Right atrium auricular region (tissue), 2 donors: ENCODE measurements around the gene MED12L. TPM values are rescaled to one million over a fixed set of nuclear protein-coding genes. Genes with fewer than 3 reads are reported as not detected.

Source experiments
- DNase-seq: peaks from one replicate; pipeline ENCODE4 v3.0.0-alpha.2; 2019; ENCODE audit warnings: low spot score
- H3K27ac ChIP-seq, 2 donors: fragments of 200-600 bp; sonication (generic); 1 replicate in 1 of 2; 2 replicates in 1 of 2; pipeline ENCODE4 v1.5.1; 2016 to 2019
- H3K27me3 ChIP-seq, 2 donors: fragments of 200-600 bp; sonication (generic); one replicate each; pipeline versions ENCODE4 v1.5.1 to v1.6.0; 2017 to 2019
- H3K36me3 ChIP-seq: fragments of 200-600 bp; sonication (generic); one replicate; pipeline ENCODE4 v1.5.1; 2016
- H3K4me1 ChIP-seq, 2 donors: fragments of 200-600 bp; sonication (generic); one replicate each; pipeline versions ENCODE4 v1.5.1 to v1.6.0; 2017 to 2019
- H3K4me3 ChIP-seq, 2 donors: fragments of 200-600 bp; sonication (generic); 1 replicate in 1 of 2; 2 replicates in 1 of 2; pipeline ENCODE4 v1.5.1; 2017 to 2019; ENCODE audit warnings: mild to moderate bottlenecking in 1 of 2, moderate library complexity in 1 of 2
- H3K9me3 ChIP-seq, 2 donors: fragments of 200-600 bp; sonication (generic); one replicate each; pipeline ENCODE4 v1.5.1; 2019
- total RNA-seq, 2 donors: library from RNA; depleted of rRNA; stranded (reverse); fragments of >200 nt; gene quantifications; one replicate each; pipeline ENCODE4 v1.1.0, GENCODE V29; 2016
- TF ChIP-seq, protein P1 (sequence below), 2 donors: fragments of 200-600 bp; sonication (generic); IDR thresholded peaks; one replicate each; pipeline ENCODE4 v1.5.1; 2019; ENCODE audit warnings: antibody characterized with exemption in 2 of 2

MED12L gene
- total RNA-seq, 2 donors from 2014 or later = 0.07 to 0.35 TPM

DNA sequence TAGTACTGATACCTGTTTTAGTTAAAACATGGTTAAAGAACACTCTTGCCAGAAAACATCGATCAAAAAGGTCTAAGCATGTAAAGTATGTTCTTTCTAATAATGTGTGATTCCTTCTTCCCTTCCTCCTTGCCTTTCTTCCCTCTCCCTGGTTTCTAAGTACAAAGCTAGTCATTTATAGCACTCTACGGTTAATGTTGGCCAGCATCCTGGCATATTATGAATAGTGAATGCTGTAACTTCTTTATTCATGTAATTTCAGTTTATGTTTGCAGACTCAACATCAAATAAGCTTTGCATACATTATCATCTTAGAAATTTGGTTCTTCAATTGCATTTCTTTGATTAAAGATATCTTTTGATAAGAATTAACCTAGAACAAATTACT, 272.0 kb downstream of the MED12L start:
- Histone ChIP-seq H3K27ac (no peak overlapping the region), H3K4me3 (no peak overlapping the region), H3K9me3 (no peaks in the 10 kb centered on the region)

DNA sequence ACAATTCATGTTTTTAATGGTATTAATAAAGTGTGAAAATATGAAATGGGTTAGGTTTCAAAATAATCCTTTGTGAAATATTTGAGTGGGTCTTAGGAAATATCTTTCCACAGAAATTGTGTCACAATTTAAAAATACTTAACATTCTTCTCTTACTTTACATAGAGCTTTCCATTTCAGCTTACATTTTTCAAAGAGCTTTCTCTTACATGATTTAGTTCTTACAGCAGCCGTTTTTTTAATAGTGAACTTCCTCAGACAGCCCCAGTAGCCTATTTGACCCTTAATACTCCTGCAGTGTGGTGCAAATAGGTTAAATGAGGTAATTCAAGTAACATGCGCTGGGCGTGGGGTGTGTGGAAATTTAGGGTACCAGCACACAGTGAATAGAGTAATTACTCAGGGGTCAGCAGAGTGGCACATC, 277.3 kb downstream of the MED12L start:
- no peak overlapping the region for H3K27ac ChIP-seq
- no peak overlapping the region for H3K4me3 ChIP-seq
- no peak for DNase-seq
- H3K4me1 ChIP-seq = no peaks in the 10 kb centered on the region
- H3K27me3 ChIP-seq = no peaks in the 10 kb centered on the region
- H3K9me3 ChIP-seq = no peaks in the 10 kb centered on the region
- H3K36me3 ChIP-seq = no peaks in the 10 kb centered on the region
- TF ChIP-seq, protein P1, sequence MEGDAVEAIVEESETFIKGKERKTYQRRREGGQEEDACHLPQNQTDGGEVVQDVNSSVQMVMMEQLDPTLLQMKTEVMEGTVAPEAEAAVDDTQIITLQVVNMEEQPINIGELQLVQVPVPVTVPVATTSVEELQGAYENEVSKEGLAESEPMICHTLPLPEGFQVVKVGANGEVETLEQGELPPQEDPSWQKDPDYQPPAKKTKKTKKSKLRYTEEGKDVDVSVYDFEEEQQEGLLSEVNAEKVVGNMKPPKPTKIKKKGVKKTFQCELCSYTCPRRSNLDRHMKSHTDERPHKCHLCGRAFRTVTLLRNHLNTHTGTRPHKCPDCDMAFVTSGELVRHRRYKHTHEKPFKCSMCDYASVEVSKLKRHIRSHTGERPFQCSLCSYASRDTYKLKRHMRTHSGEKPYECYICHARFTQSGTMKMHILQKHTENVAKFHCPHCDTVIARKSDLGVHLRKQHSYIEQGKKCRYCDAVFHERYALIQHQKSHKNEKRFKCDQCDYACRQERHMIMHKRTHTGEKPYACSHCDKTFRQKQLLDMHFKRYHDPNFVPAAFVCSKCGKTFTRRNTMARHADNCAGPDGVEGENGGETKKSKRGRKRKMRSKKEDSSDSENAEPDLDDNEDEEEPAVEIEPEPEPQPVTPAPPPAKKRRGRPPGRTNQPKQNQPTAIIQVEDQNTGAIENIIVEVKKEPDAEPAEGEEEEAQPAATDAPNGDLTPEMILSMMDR (IDR thresholded peaks at IDR 0.05) = no peak

More for the DNA sequence above, 272.0 kb downstream of the MED12L start:
- H3K36me3 ChIP-seq = no peaks in the 10 kb centered on the region
- H3K4me1 ChIP-seq = no peaks in the 10 kb centered on the region
- no peaks in the 10 kb centered on the region for H3K27me3 ChIP-seq
- TF ChIP-seq, protein P1 (IDR thresholded peaks at IDR 0.05) = no peak
- DNase-seq = no peak

DNA sequence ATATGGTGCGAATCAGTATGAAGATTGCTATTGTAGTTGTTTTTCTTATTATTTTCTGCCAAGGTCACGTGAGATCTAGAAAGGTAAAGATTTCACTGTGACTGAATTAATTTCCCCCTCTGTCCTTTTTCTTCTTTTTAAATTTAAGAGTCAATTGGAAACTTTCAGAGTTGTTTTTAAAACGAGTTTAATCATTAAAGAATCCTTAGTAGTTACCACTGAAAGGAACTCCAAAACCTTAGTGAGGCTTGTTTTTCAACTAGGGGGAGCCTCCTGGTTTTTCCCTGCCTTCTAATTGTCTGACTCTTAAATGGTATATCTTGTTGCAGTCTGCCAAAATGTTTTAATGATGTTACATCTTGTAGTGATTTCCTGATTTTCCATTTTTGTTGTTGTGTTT, 281.5 kb downstream of the MED12L start:
- H3K27ac ChIP-seq = no peak overlapping the region
- H3K9me3 ChIP-seq = no peaks in the 10 kb centered on the region
- TF ChIP-seq, protein P1 (IDR thresholded peaks at IDR 0.05) = no peak
- no peaks in the 10 kb centered on the region for H3K4me1 ChIP-seq
- H3K36me3 ChIP-seq = no peaks in the 10 kb centered on the region
- no peaks in the 10 kb centered on the region for H3K27me3 ChIP-seq
- DNase-seq = no peak
- H3K4me3 ChIP-seq = no peak overlapping the region

DNA sequence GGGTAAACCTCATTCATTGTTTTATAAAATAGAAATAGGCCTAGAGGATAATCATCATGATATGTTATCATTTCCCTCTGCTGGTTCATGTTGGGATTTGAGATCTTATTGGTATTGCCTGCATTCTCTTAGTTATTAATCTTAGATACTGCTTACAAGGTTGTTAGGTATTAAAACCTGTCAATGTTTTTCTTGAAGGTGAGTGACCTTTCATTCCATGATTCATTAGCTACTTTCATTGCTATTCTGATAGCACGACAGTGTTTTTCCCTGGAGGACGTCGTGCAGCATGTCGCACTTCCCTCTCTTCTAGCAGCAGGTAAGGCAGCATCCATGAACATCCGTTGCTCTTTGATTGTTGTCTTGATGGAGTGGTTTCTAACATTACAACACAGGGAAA, 282.0 kb downstream of the MED12L start:
- H3K4me1 ChIP-seq = no peaks in the 10 kb centered on the region
- TF ChIP-seq, protein P1 (IDR thresholded peaks at IDR 0.05) = no peak
- H3K27ac ChIP-seq = no peak overlapping the region

DNA sequence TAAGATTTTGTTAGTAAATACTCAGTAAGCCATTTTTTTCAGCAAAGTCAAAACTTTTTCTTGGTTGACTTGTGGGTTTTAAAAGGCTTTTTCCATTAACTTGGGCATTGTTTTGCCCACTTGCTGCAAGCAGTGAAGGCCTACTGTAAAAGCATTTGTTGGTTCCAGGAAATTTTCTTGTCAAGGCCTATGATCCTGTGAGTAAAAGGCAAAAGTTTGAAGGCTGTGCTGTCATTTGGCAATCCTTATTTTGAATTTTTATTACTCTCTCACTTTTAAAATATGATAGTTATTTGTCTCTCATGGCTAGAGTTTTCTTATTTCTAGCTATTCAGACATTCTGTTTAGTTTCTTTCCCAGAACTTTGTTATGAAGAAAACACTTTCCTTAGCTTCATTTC, 286.1 kb downstream of the MED12L start:
- Histone ChIP-seq H3K4me3 (no peak overlapping the region), H3K27ac (no peak overlapping the region), H3K27me3 (no peaks in the 10 kb centered on the region), H3K4me1 (no peaks in the 10 kb centered on the region), H3K36me3 (no peaks in the 10 kb centered on the region), H3K9me3 (no peaks in the 10 kb centered on the region)
- no peak for DNase-seq
- TF ChIP-seq, protein P1 (IDR thresholded peaks at IDR 0.05) = no peak

More for the DNA sequence above, 282.0 kb downstream of the MED12L start:
- H3K4me3 ChIP-seq = no peak overlapping the region
- no peaks in the 10 kb centered on the region for H3K36me3 ChIP-seq
- no peaks in the 10 kb centered on the region for H3K9me3 ChIP-seq
- no peak for DNase-seq
- no peaks in the 10 kb centered on the region for H3K27me3 ChIP-seq

DNA sequence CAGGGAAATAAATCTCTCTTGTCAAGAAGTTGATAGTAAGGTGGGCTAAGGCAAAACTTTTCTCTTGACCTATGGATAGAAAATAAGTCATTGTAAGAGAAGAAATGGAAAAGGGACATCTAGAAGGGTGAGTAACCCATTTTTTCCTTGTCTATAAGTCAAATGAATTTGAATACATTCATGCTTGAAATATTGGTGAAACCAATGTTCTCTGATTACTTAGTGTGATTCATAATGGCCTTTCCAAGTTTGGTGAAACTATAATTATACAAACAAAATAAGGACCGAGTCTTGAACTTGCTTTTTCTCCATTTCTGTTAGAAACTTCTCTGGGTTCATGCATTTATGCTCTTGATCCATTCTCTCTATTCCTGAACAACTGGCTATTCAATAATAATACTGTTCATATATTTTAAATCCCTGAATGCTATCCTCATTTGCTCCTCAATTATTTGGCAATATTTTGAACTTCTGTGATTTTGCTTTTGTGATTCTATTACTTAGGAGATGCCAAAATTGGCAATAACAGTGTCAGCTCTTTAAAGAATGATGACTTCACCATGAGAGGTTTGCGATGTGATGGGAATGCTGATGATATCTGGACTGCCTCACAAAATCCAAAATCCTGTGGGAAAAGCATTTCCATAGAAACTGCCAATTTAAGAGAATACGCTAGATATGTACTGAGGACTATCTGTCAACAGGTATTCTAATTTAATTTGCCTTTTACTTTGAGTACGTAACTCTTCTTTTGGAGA, 286.8 kb downstream of the MED12L start:
- no peak for DNase-seq
- no peak overlapping the region for H3K27ac ChIP-seq
- no peaks in the 10 kb centered on the region for H3K36me3 ChIP-seq
- H3K27me3 ChIP-seq = no peaks in the 10 kb centered on the region
- no peaks in the 10 kb centered on the region for H3K9me3 ChIP-seq
- no peak overlapping the region for H3K4me3 ChIP-seq
- TF ChIP-seq, protein P1 (IDR thresholded peaks at IDR 0.05) = no peak
- H3K4me1 ChIP-seq = no peaks in the 10 kb centered on the region
